ENCODE data around the gene ADI1. TPM values are rescaled to one million over a fixed set of nuclear protein-coding genes. Genes with fewer than 3 reads are reported as not detected.

The ADI1 gene
- 21.8 TPM for total RNA-seq

- peak; percentile 66 for DNase-seq
Measured at GRCh38 chr2:3519255-3520205, at the start of gene ADI1. Gene ADI1 (minus strand): TSS chr2:3519531. CDS start chr2:3519487, 44 bp downstream.

GRCh38 chr2:3566806-3567205 lies 47.5 kb upstream of the ADI1 start:
- no peak for DNase-seq

GRCh38 chr2:3565117-3565516 lies 45.8 kb upstream of the ADI1 start:
- DNase-seq: no peak

- DNase-seq: no peak
Measured at GRCh38 chr2:3563521-3563976, 44.2 kb upstream of the ADI1 start.

GRCh38 chr2:3558205-3559014 lies 39.1 kb upstream of the ADI1 start, which contains the start of gene RNASEH1:
Gene RNASEH1 (minus strand): TSS chr2:3558333. CDS start chr2:3558260, 73 bp downstream.
- DNase-seq: peak; percentile 97

GRCh38 chr2:3557639-3558204 lies 38.4 kb upstream of the ADI1 start:
- DNase-seq: no peak

- no peak for DNase-seq
Measured at GRCh38 chr2:3553946-3554345, 34.6 kb upstream of the ADI1 start.

GRCh38 chr2:3547915-3548314 lies 28.6 kb upstream of the ADI1 start:
- no peak for DNase-seq

- no peak for DNase-seq
Measured at GRCh38 chr2:3545788-3546478, 26.6 kb upstream of the ADI1 start.

GRCh38 chr2:3543023-3543683 lies 23.8 kb upstream of the ADI1 start:
- no peak for DNase-seq

GRCh38 chr2:3542107-3542506 lies 22.8 kb upstream of the ADI1 start:
- no peak for DNase-seq

GRCh38 chr2:3539836-3540235 lies 20.5 kb upstream of the ADI1 start:
- DNase-seq: no peak

GRCh38 chr2:3536682-3537632 lies 17.6 kb upstream of the ADI1 start:
- no peak for DNase-seq

- peak; percentile 74 for DNase-seq
Measured at GRCh38 chr2:3535794-3536681, 16.7 kb upstream of the ADI1 start.

- DNase-seq: no peak
Measured at GRCh38 chr2:3535467-3535793, 16.1 kb upstream of the ADI1 start.

GRCh38 chr2:3534251-3534814 lies 15.0 kb upstream of the ADI1 start:
- DNase-seq: no peak

- no peak for DNase-seq
Measured at GRCh38 chr2:3533836-3534235, 14.5 kb upstream of the ADI1 start.

- no peak for DNase-seq
Measured at GRCh38 chr2:3532941-3533340, 13.6 kb upstream of the ADI1 start.

Data from skin of body (tissue), 2 donors.